Central memory CD8-positive, alpha-beta T cell (primary cell): Measurements from ENCODE around the gene TOR1AIP2.

Experiments used
- ATAC-seq: fragments of 150-1000 bp; cut with Tn5 transposase; replicated peaks from 2 replicates; pipeline ENCODE4 v1.10.0; 2022; ENCODE audit warnings: mild to moderate bottlenecking, moderate FRiP score, moderate number of reproducible peaks; ENCODE audit not compliant: poor library complexity, severe bottlenecking; ENCODE audit errors: extremely low read depth
- DNase-seq, 2 donors: peaks; one replicate each; pipeline ENCODE4 v3.0.0; 2021; ENCODE audit warnings: low spot score in 2 of 2
- H3K27ac Mint-ChIP-seq: one replicate; pipeline ENCODE4 v1.8.0; 2022; ENCODE audit warnings: low read depth, mild to moderate bottlenecking, moderate library complexity, mixed read lengths
- H3K27me3 Mint-ChIP-seq: one replicate; pipeline ENCODE4 v1.8.0; 2022; ENCODE audit warnings: mixed read lengths
- H3K36me3 Mint-ChIP-seq: one replicate; pipeline ENCODE4 v1.8.0; 2022; ENCODE audit warnings: mild to moderate bottlenecking, moderate library complexity, mixed read lengths; ENCODE audit not compliant: insufficient read depth
- H3K4me1 Mint-ChIP-seq: one replicate; pipeline ENCODE4 v1.8.0; 2022; ENCODE audit warnings: mixed read lengths
- H3K4me3 Mint-ChIP-seq: one replicate; pipeline ENCODE4 v1.8.0; 2022; ENCODE audit warnings: mild to moderate bottlenecking, moderate library complexity, mixed read lengths
- H3K9me3 Mint-ChIP-seq: one replicate; pipeline ENCODE4 v1.8.0; 2022; ENCODE audit warnings: mixed read lengths

TOR1AIP2 gene

DNA sequence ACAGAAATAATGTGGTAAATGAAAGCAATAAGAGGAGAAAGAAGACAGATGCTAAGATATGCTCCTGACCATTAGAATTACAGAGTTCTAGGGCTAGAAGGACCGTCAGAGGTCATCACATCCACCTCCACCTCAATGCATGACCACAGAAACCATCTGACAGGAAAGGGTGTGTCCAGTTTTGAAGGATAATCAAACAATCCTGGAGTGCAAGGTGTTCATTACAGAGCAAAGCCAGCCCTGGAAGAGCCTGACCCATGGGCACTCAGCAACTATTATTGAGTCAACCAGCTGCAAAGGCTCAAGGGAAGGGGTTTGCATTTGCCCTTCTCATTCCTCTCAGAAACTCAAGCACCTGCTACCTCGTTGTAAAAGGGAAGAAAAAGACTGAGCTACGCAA lies 46.4 kb downstream of the TOR1AIP2 start:
- Mint-ChIP-seq H3K9me3 (no peaks in the 10 kb centered on the region), H3K4me1 (peaks cover 17% of the 10 kb centered on the region), H3K36me3 (peaks cover 2% of the 10 kb centered on the region), H3K27me3 (peaks cover 28% of the 10 kb centered on the region), H3K27ac (no peak overlapping the region), H3K4me3 (no peak overlapping the region)
- DNase-seq (no peak), ATAC-seq (no peak)

DNA sequence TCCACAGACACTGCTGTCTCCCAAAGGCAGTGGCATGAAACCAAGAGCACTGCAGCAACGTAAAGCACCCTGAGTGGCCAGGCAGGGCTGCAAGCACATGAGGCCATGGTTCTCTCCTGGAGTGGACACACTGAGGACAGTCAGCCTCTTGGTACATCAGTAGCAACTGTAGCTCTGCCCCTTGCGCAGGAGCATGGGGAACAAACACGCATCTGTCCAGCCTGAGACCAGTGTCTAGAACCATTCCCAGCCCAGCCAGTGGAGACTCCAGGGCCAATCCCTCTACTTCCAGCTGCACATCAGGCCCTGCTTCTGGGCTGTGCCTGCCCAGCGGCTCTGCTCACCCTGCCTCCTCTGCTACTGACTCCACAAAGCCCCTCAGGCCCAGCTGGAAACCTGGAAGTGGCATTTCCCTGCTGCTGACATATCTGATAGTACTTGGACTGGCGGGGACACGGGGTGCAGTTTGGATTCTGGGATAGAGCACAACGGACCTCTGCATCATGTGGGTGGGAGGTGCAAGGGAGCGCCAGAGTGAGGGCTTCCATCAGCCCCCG lies 49.0 kb downstream of the TOR1AIP2 start:
- Mint-ChIP-seq H3K4me1 (peaks cover 17% of the 10 kb centered on the region), H3K27me3 (peaks cover 50% of the 10 kb centered on the region), H3K4me3 (no peak overlapping the region), H3K27ac (no peak overlapping the region), H3K9me3 (no peaks in the 10 kb centered on the region), H3K36me3 (peaks cover 2% of the 10 kb centered on the region)
- no peak for ATAC-seq
- DNase-seq: no peak

DNA sequence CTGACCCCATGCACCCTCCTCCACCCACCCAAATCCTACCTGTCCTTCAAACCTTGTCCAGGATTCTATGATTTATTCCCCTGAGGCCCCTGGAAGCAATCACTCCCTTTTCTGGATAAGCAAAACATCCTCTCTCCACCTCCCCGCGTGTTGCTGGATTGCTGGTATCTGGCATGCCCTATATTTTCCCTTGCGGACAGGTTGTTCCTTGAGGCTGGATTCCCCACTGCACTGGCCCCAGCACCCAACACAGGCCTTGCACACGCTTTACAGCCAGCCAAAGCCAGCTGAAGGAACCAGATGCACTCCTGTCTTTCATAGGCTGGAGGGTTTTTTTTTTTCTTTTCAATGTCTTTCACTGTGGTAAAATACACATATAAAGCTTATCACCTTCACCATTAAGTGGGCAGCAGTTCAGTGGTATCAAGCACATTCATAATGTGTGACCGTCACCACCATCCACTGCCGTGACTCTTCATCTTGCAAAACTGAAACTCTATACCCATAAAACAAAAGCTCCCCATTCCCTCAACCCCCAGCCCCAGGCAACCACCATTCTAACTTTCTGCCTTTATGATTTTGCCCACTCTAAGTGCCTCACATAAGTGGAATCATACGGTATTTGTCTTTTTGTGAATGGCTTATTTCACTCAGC lies 50.9 kb downstream of the TOR1AIP2 start:
- ATAC-seq: no peak
- H3K4me1 Mint-ChIP-seq: peaks cover 10% of the 10 kb centered on the region

DNA sequence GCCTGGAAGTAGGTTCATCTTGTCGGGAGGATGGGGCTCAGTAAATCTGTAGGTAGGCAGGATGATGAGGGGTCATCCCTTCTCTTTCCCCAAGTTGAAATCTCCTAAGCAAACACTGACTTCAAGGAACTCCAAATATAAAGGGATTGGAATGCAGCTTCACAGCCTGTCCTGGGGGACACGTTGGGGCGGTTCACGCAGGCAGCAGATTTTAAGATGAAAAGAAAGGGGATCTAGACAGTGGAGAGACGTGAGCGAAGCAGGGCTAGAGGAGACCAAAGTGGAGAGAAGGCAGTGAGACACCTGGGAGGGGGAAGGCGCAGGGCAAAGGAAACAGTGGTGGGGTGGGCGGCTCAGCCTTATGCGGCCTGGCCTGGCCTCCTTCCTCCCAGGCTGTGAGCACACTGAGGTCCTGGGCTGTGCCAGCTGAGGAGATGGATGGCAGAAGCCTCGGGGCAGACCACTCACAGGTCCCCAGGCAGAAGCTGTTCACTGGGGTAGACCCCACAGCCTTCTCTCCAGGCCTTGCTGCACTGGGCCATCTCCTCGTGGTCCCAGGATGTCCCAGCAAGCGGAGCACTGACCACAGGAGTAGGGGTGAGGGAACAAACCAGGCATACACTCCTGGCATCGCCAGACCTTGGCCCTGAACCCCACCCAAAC lies 51.7 kb downstream of the TOR1AIP2 start:
- Mint-ChIP-seq H3K4me3 (no peak overlapping the region), H3K9me3 (no peaks in the 10 kb centered on the region), H3K27ac (no peak overlapping the region), H3K4me1 (peaks cover 2% of the 10 kb centered on the region), H3K36me3 (peaks cover 2% of the 10 kb centered on the region), H3K27me3 (peaks cover 51% of the 10 kb centered on the region)
- ATAC-seq (no peak), DNase-seq (no peak)

More for the DNA sequence above, 50.9 kb downstream of the TOR1AIP2 start:
- H3K4me3 Mint-ChIP-seq: no peak overlapping the region
- no peak overlapping the region for H3K27ac Mint-ChIP-seq
- DNase-seq: no peak
- H3K9me3 Mint-ChIP-seq: no peaks in the 10 kb centered on the region
- H3K36me3 Mint-ChIP-seq: peaks cover 2% of the 10 kb centered on the region
- H3K27me3 Mint-ChIP-seq: peaks cover 51% of the 10 kb centered on the region

DNA sequence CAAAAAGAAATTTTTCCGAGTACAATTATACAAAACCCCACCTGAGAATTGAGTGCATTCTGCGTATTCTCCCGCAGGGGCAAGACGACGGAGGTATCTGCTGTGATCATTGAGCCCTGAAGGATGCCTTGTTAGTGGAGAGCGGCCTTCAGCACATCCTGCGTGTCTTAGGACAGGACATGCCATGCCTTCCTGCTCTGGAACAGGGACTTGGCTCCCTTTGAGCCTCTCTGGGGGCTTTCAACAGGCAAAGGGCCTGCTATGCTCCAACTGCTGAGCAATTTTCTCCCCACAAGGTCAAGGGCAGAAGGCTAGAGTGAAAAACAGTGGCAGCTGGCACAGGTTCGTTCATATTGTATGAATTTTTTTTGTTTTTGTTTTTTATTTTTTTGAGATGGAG lies 52.4 kb downstream of the TOR1AIP2 start:
- Mint-ChIP-seq H3K27ac (no peak overlapping the region), H3K4me3 (no peak overlapping the region), H3K36me3 (peaks cover 2% of the 10 kb centered on the region), H3K9me3 (no peaks in the 10 kb centered on the region), H3K27me3 (peaks cover 51% of the 10 kb centered on the region), H3K4me1 (no peaks in the 10 kb centered on the region)
- DNase-seq (no peak), ATAC-seq (no peak)

GRCh38 chr1:179824265-179824664 lies 53.3 kb downstream of the TOR1AIP2 start:
- Mint-ChIP-seq H3K36me3 (peaks cover 2% of the 10 kb centered on the region), H3K27ac (no peak overlapping the region), H3K27me3 (peaks cover 46% of the 10 kb centered on the region), H3K4me1 (no peaks in the 10 kb centered on the region), H3K4me3 (no peak overlapping the region), H3K9me3 (no peaks in the 10 kb centered on the region)
- no peak for ATAC-seq
- DNase-seq: no peak

GRCh38 chr1:179823693-179824092 lies 53.9 kb downstream of the TOR1AIP2 start:
- DNase-seq (no peak), ATAC-seq (no peak)
- peaks cover 40% of the 10 kb centered on the region for H3K27me3 Mint-ChIP-seq
- H3K36me3 Mint-ChIP-seq: peaks cover 2% of the 10 kb centered on the region
- H3K9me3 Mint-ChIP-seq: no peaks in the 10 kb centered on the region
- no peaks in the 10 kb centered on the region for H3K4me1 Mint-ChIP-seq
- H3K4me3 Mint-ChIP-seq: no peak overlapping the region
- H3K27ac Mint-ChIP-seq: no peak overlapping the region

GRCh38 chr1:179822065-179822464 lies 55.5 kb downstream of the TOR1AIP2 start:
- Mint-ChIP-seq H3K27me3 (peaks cover 31% of the 10 kb centered on the region), H3K36me3 (peaks cover 2% of the 10 kb centered on the region), H3K4me1 (no peaks in the 10 kb centered on the region), H3K9me3 (no peaks in the 10 kb centered on the region), H3K4me3 (no peak overlapping the region), H3K27ac (no peak overlapping the region)
- ATAC-seq (no peak), DNase-seq (no peak)

- Mint-ChIP-seq H3K4me3 (no peak overlapping the region), H3K36me3 (peaks cover 2% of the 10 kb centered on the region), H3K27ac (no peak overlapping the region), H3K9me3 (no peaks in the 10 kb centered on the region), H3K27me3 (peaks cover 26% of the 10 kb centered on the region), H3K4me1 (no peaks in the 10 kb centered on the region)
- no peak for DNase-seq
- no peak for ATAC-seq
Observed at GRCh38 chr1:179821524-179821923, 56.1 kb downstream of the TOR1AIP2 start.

GRCh38 chr1:179820226-179820970 lies 57.2 kb downstream of the TOR1AIP2 start:
- DNase-seq (no peak), ATAC-seq (no peak)
- Mint-ChIP-seq H3K27me3 (peaks cover 15% of the 10 kb centered on the region), H3K27ac (no peak overlapping the region), H3K4me3 (no peak overlapping the region), H3K9me3 (no peaks in the 10 kb centered on the region), H3K36me3 (peaks cover under 1% of the 10 kb centered on the region), H3K4me1 (peaks cover 3% of the 10 kb centered on the region)

- ATAC-seq: no peak
- Mint-ChIP-seq H3K9me3 (no peaks in the 10 kb centered on the region), H3K27ac (no peak overlapping the region)
Observed at GRCh38 chr1:179818743-179819173, 58.8 kb downstream of the TOR1AIP2 start.

DNA sequence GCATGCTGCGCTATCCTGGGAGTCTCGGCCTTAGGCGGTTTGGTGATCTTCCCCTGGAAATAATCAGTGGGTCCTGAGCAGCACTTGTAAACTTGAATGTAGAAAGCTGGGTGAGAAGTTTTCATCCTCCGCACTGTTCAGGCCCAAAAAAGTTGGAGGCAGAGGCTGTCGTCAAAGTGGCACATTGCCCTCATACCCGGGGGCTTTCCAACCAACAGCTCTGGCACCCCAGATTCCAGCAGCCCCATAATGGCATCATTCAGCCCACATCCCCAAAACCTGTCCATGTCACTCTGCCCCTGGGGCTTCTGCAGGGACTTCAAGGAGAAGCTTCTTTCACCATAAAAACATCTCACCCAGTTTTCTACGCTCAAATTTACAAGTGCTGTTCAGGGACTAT lies 59.3 kb downstream of the TOR1AIP2 start:
- H3K27me3 Mint-ChIP-seq: no peaks in the 10 kb centered on the region
- ATAC-seq: no peak
- H3K9me3 Mint-ChIP-seq: no peaks in the 10 kb centered on the region
- peaks cover 16% of the 10 kb centered on the region for H3K4me1 Mint-ChIP-seq
- no peak overlapping the region for H3K27ac Mint-ChIP-seq
- peaks cover 8% of the 10 kb centered on the region for H3K36me3 Mint-ChIP-seq
- H3K4me3 Mint-ChIP-seq: no peak overlapping the region
- DNase-seq: no peak

More at GRCh38 chr1:179818743-179819173, 58.8 kb downstream of the TOR1AIP2 start:
- DNase-seq: no peak
- H3K36me3 Mint-ChIP-seq: peaks cover 8% of the 10 kb centered on the region
- peaks cover 16% of the 10 kb centered on the region for H3K4me1 Mint-ChIP-seq
- no peak overlapping the region for H3K4me3 Mint-ChIP-seq
- H3K27me3 Mint-ChIP-seq: peaks cover 1% of the 10 kb centered on the region
